ENCODE measurements around the gene LGALS7. TPM values are rescaled to one million over a fixed set of nuclear protein-coding genes. Genes with fewer than 3 reads are reported as not detected.

The LGALS7 gene
- polyA plus RNA-seq, 1 donor from 2014 or later: not detected

DNA sequence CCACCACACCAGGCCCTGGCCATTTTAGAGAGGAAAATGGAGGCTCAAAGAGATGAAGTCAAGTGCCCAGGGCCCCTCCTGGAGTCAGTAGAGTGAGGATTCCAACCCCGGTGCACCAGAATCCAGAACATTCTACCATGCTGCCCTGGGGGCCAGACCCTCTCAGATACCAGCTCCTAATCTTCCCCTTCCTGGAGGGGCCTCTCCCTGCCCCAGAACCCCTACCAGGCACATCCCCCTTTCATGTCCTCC lies 40.1 kb downstream of the LGALS7 start:
- no peaks in the 10 kb centered on the region for H3K27me3 Mint-ChIP-seq
- no peaks in the 10 kb centered on the region for H3K36me3 Mint-ChIP-seq
- H3K4me1 Mint-ChIP-seq: peaks cover 18 to 27% (median 21%) of the 10 kb centered on the region in 3 donors
- H3K4me3 Mint-ChIP-seq: peak overlapping the region in 3 of 4 donors; percentile 50 to 96 (median 68)
- H3K27ac Mint-ChIP-seq: peak overlapping the region; percentile 91 to 95 (median 91)
- H3K9me3 Mint-ChIP-seq: no peaks in the 10 kb centered on the region

DNA sequence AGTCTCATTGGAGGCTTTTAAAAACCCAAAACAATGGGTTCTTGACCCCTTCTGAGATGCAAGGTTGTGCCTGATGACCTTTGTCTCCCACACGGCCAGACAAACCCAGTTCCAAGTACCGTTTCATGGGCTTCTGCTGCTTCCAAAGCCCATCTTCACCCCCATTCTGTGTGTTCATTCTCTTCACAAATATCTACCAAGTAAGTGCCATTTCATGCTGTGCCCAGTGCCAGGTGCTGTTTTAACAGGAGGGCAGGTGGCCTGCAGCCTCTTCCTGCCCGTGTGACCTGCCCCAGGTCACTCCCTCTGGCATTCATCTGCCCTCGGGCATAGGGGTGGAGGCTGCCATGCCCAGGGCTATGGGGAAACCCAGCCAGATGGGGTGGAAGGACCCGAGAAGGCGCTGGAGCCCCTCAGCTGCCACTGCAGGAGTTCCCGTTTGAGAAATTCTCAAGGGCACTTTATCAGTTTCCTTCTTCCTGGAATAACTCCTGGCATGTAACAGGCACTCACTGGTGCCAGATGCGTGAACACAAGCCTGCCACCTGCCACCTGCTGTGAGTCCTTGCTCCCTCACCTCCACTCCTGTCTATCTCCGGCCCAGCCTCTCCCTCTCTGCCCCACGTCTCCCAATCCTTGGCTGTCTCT lies 41.5 kb downstream of the LGALS7 start:
- Mint-ChIP-seq H3K27me3 (no peaks in the 10 kb centered on the region), H3K4me3 (peak overlapping the region in 2 of 4 donors; percentile 50 to 63), H3K36me3 (no peaks in the 10 kb centered on the region), H3K9me3 (no peaks in the 10 kb centered on the region), H3K4me1 (peaks cover 12 to 23% (median 15%) of the 10 kb centered on the region in 3 donors), H3K27ac (peak overlapping the region in 2 of 3 donors; percentile 91 to 95)

DNA sequence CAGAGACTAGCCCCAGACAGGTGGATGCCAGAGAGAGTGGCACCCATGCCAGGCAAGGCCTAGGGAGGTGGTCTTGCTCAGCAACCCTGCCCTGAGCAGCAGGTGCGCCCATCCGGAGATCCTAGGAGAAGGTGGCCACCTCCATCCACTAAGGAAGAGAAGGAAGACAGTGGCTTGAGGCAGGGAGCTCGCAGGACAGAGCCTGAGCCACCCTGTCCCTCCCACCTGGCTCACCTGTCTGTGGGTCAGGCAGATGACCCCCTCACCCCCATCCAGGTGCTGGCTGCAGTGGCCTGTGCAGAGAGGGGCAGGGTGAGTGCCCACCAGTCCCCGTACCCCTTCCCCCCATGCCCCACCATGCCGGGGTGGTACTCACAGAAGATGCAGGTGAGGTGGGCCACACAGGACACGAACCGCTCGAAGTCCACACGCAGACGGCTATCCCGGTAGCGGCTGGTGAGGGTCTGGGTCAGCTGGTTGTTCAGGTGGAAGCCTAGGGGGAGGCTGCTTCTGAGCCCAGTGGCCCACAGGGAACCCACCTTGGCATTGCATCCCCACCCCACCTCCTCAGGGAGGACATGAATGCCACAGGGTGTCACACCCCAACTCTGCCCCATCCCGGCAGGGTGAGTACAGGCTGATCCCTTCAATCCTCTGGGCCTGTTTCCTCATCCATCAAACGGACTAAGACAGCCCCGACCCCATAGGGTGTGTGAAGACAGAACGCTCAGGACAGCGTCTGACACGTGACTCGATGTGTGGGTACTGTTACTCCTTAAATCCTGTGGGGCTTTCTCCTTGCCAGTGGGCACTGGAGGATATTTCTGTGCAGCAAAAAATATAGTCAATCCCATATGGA lies 42.4 kb downstream of the LGALS7 start:
- peaks cover 12 to 23% (median 15%) of the 10 kb centered on the region in 3 donors for H3K4me1 Mint-ChIP-seq
- H3K9me3 Mint-ChIP-seq: no peaks in the 10 kb centered on the region
- H3K27me3 Mint-ChIP-seq: no peaks in the 10 kb centered on the region
- peak overlapping the region; percentile 23 to 95 (median 91) for H3K27ac Mint-ChIP-seq
- peak overlapping the region in 2 of 4 donors; percentile 50 to 63 for H3K4me3 Mint-ChIP-seq
- H3K36me3 Mint-ChIP-seq: no peaks in the 10 kb centered on the region

DNA sequence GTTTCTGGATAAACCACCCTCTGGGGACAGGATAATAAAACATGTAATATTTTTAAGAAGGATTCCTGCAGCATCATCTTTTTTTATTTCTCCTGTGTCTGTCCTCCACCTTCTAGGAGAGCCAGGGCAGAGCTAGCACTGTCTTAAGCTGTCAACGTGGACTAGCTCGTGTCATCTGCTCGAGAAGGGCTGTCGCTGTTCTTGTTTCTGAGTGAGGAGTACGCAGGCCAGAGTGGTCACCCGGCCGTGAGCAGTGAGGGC lies 42.9 kb downstream of the LGALS7 start:
- Mint-ChIP-seq H3K27ac (peak overlapping the region in 2 of 3 donors; percentile 45 to 77), H3K36me3 (no peaks in the 10 kb centered on the region), H3K4me3 (no peak overlapping the region), H3K4me1 (peaks cover 12 to 23% (median 15%) of the 10 kb centered on the region in 3 donors), H3K27me3 (no peaks in the 10 kb centered on the region), H3K9me3 (no peaks in the 10 kb centered on the region)

DNA sequence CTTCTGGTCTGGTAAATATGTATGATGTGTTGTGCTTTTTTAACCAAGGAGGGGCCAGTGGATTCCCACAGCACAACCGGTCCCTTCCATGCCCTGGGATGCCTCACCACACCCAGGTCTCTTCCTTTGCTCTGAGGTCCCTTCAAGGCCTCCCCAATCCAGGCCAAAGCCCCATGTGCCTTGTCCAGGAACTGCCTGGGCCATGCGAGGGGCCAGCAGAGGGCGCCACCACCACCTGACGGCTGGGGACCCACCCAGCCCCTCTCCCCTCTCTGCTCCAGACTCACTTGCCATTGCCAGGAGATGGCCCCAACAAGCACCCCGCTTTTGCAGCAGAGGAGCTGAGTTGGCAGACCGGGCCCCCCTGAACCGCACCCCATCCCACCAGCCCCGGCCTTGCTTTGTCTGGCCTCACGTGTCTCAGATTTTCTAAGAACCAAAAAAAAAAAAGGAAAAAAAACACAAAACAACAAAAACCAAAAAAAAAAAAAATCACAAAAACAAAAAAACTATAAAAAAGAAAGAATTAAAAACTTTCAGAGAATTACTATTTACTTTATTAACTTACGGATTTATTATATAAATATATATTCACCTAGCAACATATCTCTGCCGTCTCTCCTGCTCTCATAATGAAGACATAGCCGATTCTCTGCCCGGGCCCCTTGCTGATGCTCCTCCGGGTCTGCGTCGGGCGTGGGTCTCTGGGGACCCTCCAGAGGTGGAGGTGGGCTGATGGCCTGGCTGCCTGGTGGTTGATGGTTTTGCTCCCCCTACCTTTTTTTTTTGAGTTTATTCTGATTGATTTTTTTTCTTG lies 43.5 kb downstream of the LGALS7 start:
- no peaks in the 10 kb centered on the region for H3K27me3 Mint-ChIP-seq
- H3K36me3 Mint-ChIP-seq: no peaks in the 10 kb centered on the region
- peak overlapping the region in 1 of 4 donors; percentile 63 for H3K4me3 Mint-ChIP-seq
- H3K27ac Mint-ChIP-seq: peak overlapping the region; percentile 45 to 77 (median 47)
- H3K9me3 Mint-ChIP-seq: no peaks in the 10 kb centered on the region
- H3K4me1 Mint-ChIP-seq: peaks cover 12 to 23% (median 15%) of the 10 kb centered on the region in 3 donors

DNA sequence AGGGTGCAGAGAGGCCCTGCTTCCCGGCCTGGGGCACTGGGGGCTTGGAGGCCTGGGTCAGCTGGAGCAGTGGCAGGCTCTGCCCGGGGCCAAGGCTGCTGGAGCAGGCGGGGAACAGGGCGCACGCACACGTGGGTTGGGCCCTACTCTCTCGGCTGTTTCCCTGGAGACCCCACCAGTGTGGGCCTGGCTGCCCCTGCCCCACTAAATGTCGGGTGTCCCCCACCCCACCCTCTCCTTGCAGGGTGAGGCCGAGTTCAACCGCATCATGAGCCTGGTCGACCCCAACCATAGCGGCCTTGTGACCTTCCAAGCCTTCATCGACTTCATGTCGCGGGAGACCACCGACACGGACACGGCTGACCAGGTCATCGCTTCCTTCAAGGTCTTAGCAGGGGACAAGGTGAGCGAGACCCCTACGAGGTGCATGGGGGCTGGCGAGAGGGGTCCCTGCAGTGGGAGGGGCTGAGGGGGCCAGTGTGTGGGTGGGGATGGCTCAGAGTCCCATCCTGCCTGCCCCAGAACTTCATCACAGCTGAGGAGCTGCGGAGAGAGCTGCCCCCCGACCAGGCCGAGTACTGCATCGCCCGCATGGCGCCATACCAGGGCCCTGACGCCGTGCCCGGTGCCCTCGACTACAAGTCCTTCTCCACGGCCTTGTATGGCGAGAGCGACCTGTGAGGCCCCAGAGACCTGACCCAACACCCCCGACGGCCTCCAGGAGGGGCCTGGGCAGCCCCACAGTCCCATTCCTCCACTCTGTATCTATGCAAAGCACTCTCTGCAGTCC lies 44.4 kb downstream of the LGALS7 start:
- Mint-ChIP-seq H3K36me3 (no peaks in the 10 kb centered on the region), H3K27ac (no peak overlapping the region), H3K4me3 (no peak overlapping the region), H3K9me3 (no peaks in the 10 kb centered on the region), H3K27me3 (no peaks in the 10 kb centered on the region), H3K4me1 (peaks cover 6 to 19% (median 12%) of the 10 kb centered on the region in 3 donors)

DNA sequence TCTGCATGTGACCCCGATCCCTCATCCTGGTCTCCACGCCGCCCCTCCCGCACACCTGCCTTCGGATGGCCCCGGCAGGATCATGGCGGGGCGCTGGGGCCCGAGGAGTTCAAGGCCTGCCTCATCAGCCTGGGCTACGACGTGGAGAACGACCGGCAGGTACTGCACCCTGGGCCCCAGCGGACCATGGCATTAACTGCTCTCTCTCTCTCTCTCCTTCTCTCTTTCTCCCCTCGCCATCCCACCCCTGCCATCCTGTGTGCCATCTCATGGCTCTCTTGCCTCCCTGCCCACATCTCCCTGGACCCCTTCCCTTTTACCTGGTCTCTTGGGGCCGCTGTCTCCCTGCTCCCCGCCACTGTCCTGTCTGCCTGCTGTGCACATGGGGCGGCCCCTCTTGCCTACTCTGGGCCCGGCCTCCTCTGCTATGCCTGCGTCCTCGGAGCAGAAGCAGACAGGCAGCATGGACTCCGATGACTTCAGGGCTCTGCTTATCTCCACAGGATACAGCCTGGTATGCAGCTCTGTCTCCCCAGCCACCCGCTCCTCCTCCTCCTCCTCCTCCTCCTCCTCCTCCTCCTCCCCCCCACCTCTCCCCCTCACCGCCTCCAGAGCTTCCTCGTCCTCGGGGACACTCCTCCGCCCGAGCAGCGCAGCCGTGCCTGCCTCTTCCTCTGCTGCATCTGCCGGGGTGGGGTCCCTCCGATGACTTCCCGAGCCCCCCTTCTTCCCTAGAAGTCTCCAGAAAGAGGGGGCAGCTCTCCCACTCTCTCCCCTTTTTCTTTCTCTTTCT lies 45.3 kb downstream of the LGALS7 start:
- H3K4me1 Mint-ChIP-seq: peaks cover 5 to 17% (median 12%) of the 10 kb centered on the region in 3 donors
- H3K9me3 Mint-ChIP-seq: no peaks in the 10 kb centered on the region
- H3K4me3 Mint-ChIP-seq: no peak overlapping the region
- H3K36me3 Mint-ChIP-seq: no peaks in the 10 kb centered on the region
- no peak overlapping the region for H3K27ac Mint-ChIP-seq
- no peaks in the 10 kb centered on the region for H3K27me3 Mint-ChIP-seq

DNA sequence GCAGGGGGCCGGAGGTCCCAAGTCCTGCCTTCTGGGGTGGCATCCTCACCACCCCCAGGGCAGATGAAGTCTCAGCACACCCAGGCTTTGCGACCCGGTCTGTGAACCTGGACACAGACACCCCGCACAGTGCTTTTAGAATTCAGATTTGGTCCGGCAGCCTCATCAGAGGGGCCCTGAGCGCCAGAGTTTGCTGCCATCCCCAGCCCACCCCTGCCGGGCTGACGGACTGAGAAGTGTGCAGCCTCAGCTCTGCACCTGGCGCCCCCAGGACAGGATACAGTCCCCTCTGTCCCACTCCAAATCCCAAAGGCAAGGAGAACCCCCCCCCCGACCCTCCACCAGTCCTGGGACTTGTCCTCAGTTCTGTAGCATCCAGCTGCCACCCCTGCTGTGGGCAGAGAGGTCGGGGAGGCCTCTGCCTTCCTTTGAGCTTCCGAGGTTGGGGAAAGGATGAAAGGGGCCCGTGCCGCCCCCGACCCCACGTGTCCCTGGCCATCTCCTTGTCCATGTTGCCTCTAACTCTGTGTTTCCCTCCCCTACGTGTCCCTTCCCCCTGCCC lies 45.9 kb downstream of the LGALS7 start:
- Mint-ChIP-seq H3K9me3 (no peaks in the 10 kb centered on the region), H3K27ac (no peak overlapping the region), H3K4me3 (no peak overlapping the region), H3K4me1 (peaks cover 5 to 12% (median 7%) of the 10 kb centered on the region in 3 donors), H3K36me3 (no peaks in the 10 kb centered on the region), H3K27me3 (no peaks in the 10 kb centered on the region)

DNA sequence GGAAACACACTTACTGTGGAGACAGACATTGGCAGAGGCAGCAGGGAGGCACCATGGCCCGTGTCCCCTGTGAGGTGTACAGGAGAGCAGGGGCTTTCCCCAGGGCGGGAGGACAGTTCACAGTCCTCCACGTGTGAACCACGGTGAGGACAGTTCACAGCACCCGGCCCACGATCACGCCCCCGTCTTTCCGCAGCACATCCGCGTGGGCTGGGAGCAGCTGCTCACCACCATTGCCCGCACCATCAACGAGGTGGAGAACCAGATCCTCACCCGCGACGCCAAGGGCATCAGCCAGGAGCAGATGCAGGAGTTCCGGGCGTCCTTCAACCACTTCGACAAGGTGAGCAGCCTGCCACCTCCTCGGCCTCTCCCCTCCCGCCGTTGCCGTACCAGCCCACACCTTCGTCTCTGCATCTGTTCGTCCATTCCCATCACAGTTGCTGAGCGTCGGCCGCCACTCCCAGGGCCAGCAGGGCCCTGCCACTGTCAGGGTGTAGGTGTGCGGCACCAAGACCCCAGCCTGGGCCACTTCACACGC lies 46.5 kb downstream of the LGALS7 start:
- H3K27me3 Mint-ChIP-seq: no peaks in the 10 kb centered on the region
- peak overlapping the region in 1 of 4 donors; percentile 47 for H3K4me3 Mint-ChIP-seq
- H3K27ac Mint-ChIP-seq: no peak overlapping the region
- no peaks in the 10 kb centered on the region for H3K36me3 Mint-ChIP-seq
- H3K4me1 Mint-ChIP-seq: peaks cover 5 to 10% (median 7%) of the 10 kb centered on the region in 3 donors
- H3K9me3 Mint-ChIP-seq: no peaks in the 10 kb centered on the region

DNA sequence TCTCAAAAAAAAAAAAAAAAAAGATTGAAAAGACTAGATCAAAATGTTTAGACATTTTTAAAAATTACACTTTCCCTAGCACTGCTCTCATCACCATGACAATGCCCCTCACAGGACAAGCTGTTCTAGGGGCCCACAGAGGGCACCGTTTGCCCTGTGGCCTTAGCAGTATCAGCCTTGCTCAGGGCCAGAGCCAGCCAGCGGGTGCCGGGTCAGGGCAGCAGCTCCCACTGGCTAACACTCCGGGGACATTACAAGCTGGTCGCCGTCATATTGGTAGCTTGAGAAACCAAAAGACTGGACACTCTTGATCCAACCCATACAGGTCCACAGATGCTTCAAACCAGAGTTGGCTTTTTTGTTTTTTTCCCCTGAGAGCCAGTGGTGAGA lies 47.0 kb downstream of the LGALS7 start:
- peak overlapping the region in 1 of 3 donors; percentile 81 for H3K27ac Mint-ChIP-seq

DNA sequence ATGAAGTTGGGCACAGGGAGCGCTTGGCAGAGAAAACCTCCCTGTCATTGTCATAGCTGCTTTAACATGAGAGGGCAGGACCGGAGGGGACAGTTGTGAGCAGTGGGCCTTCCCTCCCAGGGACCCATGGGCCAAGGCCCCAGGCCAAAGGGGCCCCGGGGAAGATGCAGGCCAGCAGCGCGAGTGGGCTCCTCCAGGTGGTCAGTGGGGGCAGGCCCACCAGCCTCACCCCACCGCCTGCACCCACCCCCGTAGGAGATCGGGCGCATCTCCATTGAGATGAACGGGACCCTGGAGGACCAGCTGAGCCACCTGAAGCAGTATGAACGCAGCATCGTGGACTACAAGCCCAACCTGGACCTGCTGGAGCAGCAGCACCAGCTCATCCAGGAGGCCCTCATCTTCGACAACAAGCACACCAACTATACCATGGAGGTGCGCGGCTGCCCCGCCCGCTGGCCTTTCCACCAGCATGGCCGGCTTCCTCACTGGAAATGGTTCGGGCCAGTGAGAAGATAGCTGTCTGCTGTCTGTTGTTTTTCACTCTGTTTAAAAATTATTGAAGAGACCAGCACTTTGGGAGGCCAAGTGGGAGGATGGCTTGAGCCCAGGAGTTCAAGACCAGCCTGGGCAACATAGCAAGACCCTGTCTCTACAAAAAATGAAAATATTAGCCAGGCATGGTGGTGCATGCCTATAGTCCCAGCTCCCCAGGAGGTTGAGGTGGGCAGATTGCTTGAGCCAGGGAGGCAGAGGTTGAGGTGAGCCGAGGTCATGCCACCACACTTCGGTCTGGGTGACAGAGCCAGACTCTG lies 47.6 kb downstream of the LGALS7 start:
- Mint-ChIP-seq H3K36me3 (no peaks in the 10 kb centered on the region), H3K27ac (peak overlapping the region in 1 of 3 donors; percentile 81), H3K4me3 (no peak overlapping the region), H3K27me3 (no peaks in the 10 kb centered on the region), H3K9me3 (no peaks in the 10 kb centered on the region), H3K4me1 (peaks cover 5 to 7% (median 7%) of the 10 kb centered on the region in 3 donors)

More for the DNA sequence above, 47.0 kb downstream of the LGALS7 start:
- Mint-ChIP-seq H3K27me3 (no peaks in the 10 kb centered on the region), H3K36me3 (no peaks in the 10 kb centered on the region), H3K4me1 (peaks cover 5 to 7% (median 7%) of the 10 kb centered on the region in 3 donors), H3K4me3 (no peak overlapping the region), H3K9me3 (no peaks in the 10 kb centered on the region)

DNA sequence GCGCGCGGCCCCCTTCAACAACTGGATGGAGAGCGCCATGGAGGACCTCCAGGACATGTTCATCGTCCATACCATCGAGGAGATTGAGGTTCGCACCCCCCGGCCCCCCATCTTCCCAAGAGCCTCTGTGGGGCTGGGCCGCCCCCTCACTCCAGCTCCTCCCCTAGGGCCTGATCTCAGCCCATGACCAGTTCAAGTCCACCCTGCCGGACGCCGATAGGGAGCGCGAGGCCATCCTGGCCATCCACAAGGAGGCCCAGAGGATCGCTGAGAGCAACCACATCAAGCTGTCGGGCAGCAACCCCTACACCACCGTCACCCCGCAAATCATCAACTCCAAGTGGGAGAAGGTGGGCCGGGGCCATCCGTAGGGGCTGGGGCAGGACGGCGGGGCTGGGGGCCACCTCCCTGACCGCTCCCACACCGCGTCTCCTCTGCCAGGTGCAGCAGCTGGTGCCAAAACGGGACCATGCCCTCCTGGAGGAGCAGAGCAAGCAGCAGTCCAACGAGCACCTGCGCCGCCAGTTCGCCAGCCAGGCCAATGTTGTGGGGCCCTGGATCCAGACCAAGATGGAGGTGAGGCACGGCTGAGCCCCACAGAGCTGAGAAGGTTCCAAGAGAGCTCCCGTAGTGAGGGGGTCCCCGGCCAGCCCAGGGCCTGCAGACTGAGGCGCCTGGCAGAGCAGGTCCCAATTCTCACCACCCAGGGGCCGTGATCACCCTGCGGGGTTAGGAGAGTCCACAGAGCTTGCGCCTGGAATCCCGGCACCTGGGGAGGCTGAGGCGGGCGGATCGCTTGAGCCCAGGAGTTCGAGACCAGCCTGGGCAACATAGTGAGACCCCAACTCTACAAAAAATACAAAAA lies 49.1 kb downstream of the LGALS7 start:
- Mint-ChIP-seq H3K4me1 (no peaks in the 10 kb centered on the region), H3K27ac (no peak overlapping the region), H3K27me3 (no peaks in the 10 kb centered on the region), H3K36me3 (no peaks in the 10 kb centered on the region), H3K4me3 (no peak overlapping the region), H3K9me3 (no peaks in the 10 kb centered on the region)
